ENCODE measurements around the gene TTC7B.

Gene TTC7B

GRCh38 chr14:90805084-90805391 lies 11.2 kb downstream of the TTC7B start:
- no peak for DNase-seq (ENCODE audit: low spot score)

GRCh38 chr14:90804292-90805083 lies 11.7 kb downstream of the TTC7B start:
- DNase-seq (ENCODE audit: low spot score), result no peak

- DNase-seq (ENCODE audit: low spot score), result no peak
Measured at GRCh38 chr14:90803249-90803648, 13.0 kb downstream of the TTC7B start.

GRCh38 chr14:90799420-90799819 lies 16.8 kb downstream of the TTC7B start:
- no peak for DNase-seq (ENCODE audit: low spot score)

GRCh38 chr14:90797919-90798318 lies 18.3 kb downstream of the TTC7B start:
- no peak for DNase-seq (ENCODE audit: low spot score)

GRCh38 chr14:90797451-90797850 lies 18.8 kb downstream of the TTC7B start:
- no peak for DNase-seq (ENCODE audit: low spot score)

- DNase-seq (ENCODE audit: low spot score), result no peak
Measured at GRCh38 chr14:90796329-90796728, 19.9 kb downstream of the TTC7B start.

- DNase-seq (ENCODE audit: low spot score), result no peak
Measured at GRCh38 chr14:90795744-90796143, 20.5 kb downstream of the TTC7B start.

- no peak for DNase-seq (ENCODE audit: low spot score)
Measured at GRCh38 chr14:90791486-90791885, 24.7 kb downstream of the TTC7B start.

GRCh38 chr14:90788031-90788430 lies 28.2 kb downstream of the TTC7B start:
- DNase-seq (ENCODE audit: low spot score), result no peak

- DNase-seq (ENCODE audit: low spot score), result no peak
Measured at GRCh38 chr14:90785876-90786450, 30.3 kb downstream of the TTC7B start.

GRCh38 chr14:90785471-90785870 lies 30.8 kb downstream of the TTC7B start:
- no peak for DNase-seq (ENCODE audit: low spot score)

- DNase-seq (ENCODE audit: low spot score), result no peak
Measured at GRCh38 chr14:90784621-90785270, 31.5 kb downstream of the TTC7B start.

GRCh38 chr14:90783344-90783743 lies 32.9 kb downstream of the TTC7B start:
- DNase-seq (ENCODE audit: low spot score), result no peak

GRCh38 chr14:90782892-90783291 lies 33.3 kb downstream of the TTC7B start:
- DNase-seq (ENCODE audit: low spot score), result no peak

- no peak for DNase-seq (ENCODE audit: low spot score)
Measured at GRCh38 chr14:90781876-90782275, 34.4 kb downstream of the TTC7B start.

- no peak for DNase-seq (ENCODE audit: low spot score)
Measured at GRCh38 chr14:90781344-90781761, 34.9 kb downstream of the TTC7B start.

GRCh38 chr14:90780519-90780918 lies 35.7 kb downstream of the TTC7B start:
- no peak for DNase-seq (ENCODE audit: low spot score)

- DNase-seq (ENCODE audit: low spot score), result no peak
Measured at GRCh38 chr14:90778571-90779255, 37.5 kb downstream of the TTC7B start.

- DNase-seq (ENCODE audit: low spot score), result no peak
Measured at GRCh38 chr14:90777830-90778485, 38.3 kb downstream of the TTC7B start.

- DNase-seq (ENCODE audit: low spot score), result no peak
Measured at GRCh38 chr14:90777358-90777757, 38.9 kb downstream of the TTC7B start.

- no peak for DNase-seq (ENCODE audit: low spot score)
Measured at GRCh38 chr14:90775441-90775840, 40.8 kb downstream of the TTC7B start.
